ENCODE measurements around the gene KLK15. TPM values are rescaled to one million over a fixed set of nuclear protein-coding genes. Genes with fewer than 3 reads are reported as not detected.

The KLK15 gene
- not detected in 2 replicates for total RNA-seq (2021; fragmentation: NEBNext Ultra II Directional; extraction: Animal tissue kit (Norgen Biotek cat#: 25700))
- not detected in 2 replicates for polyA plus RNA-seq (2011; rRNA removed)
- 0.06 TPM for polyA plus RNA-seq (2011; cell fraction: cytosol; rRNA removed)
- 0.20 TPM for polyA plus RNA-seq (2011; cell fraction: nucleus; rRNA removed)
- not detected in 4 replicates for polyA plus RNA-seq (2012, experiment 1 of 2)
- not detected for polyA plus RNA-seq (2012, experiment 2 of 2)
- polyA plus RNA-seq (2013, experiment 1 of 2): 0.04 TPM
- not detected for polyA plus RNA-seq (2013, experiment 2 of 2)
- not detected in 2 replicates for polyA minus RNA-seq (2011; rRNA and poly(A)+ RNA removed)
- polyA minus RNA-seq (2011; cell fraction: cytosol; rRNA and poly(A)+ RNA removed): not detected
- polyA minus RNA-seq (2011; cell fraction: nucleus; rRNA and poly(A)+ RNA removed): not detected
- long read RNA-seq, experiment 1: 0 reads
- long read RNA-seq, experiment 2: 0 reads

GRCh38 chr19:50833117-50833801 is at the start of gene KLK15:
TSS of gene KLK15 (minus strand) at chr19:50833574. CDS start at chr19:50831492, 2,082 bp downstream.
- Histone ChIP-seq H3K27ac (ENCODE audit: low read depth, low read length) (no peak within 1 kb of the TSS), H3K27me3 (replicated peaks in 1 of 4; ENCODE audit: control insufficient read depth in 3 of 4, extremely low read depth in 1 of 4, insufficient read depth in 3 of 4, low read length in 3 of 4) (peaks cover 0 to 24% (median 8%) of the 10 kb centered on the region in 4 experiments; a peak in 6 of 7 replicates), H3K79me1 (ENCODE audit: low read depth, low read length) (no peaks in the 10 kb centered on the region), H3K4ac (replicated peaks; ENCODE audit: insufficient read length, low read depth, low read length) (no peak within 1 kb of the TSS), H2AK5ac (ENCODE audit: low read depth, low read length) (no peak within 1 kb of the TSS), H3K14ac (ENCODE audit: insufficient read length) (no peak within 1 kb of the TSS), H2BK20ac (ENCODE audit: low read length) (no peak within 1 kb of the TSS), H2BK15ac (ENCODE audit: low read length) (no peak within 1 kb of the TSS), H2BK5ac (ENCODE audit: low read depth, low read length) (no peak within 1 kb of the TSS), H3K23me2 (ENCODE audit: low read depth, low read length) (peaks cover 8% of the 10 kb centered on the region; the same call in 1 of the 2 replicates), H4K91ac (replicated peaks; ENCODE audit: insufficient read length, low read length) (no peak within 1 kb of the TSS), H3K18ac (ENCODE audit: extremely low read depth, low read length) (no peak within 1 kb of the TSS; the same call in 1 of the 2 replicates), H3K9me3 (ENCODE audit: insufficient read depth in 2 of 2, low read depth in 1 of 2, low read length in 1 of 2) (no peaks in the 10 kb centered on the region), H4K8ac (ENCODE audit: extremely low read depth, insufficient read depth, low read length) (no peak within 1 kb of the TSS), H2BK12ac (ENCODE audit: low read depth, low read length) (no peak within 1 kb of the TSS), H3K4me1 (replicated peaks in 1 of 4; ENCODE audit: control insufficient read depth in 3 of 4, insufficient read depth in 4 of 4, low read length in 3 of 4) (peaks cover 0 to 5% (median 2%) of the 10 kb centered on the region in 4 experiments; a peak in 3 of 7 replicates), H2AFZ (ENCODE audit: low read length) (no peak within 1 kb of the TSS), H3K4me2 (ENCODE audit: insufficient read depth in 1 of 2, low read depth in 2 of 2, low read length in 2 of 2) (no peak within 1 kb of the TSS), H3K9ac (replicated peaks in 1 of 4; ENCODE audit: extremely low read depth in 1 of 4, low read depth in 3 of 4, low read length in 3 of 4) (no peak within 1 kb of the TSS), H3K4me3 (ENCODE audit: extremely low read depth in 1 of 4, insufficient read depth in 2 of 4, low read depth in 3 of 4, low read length in 4 of 4) (no peak within 1 kb of the TSS), H3K23ac (ENCODE audit: insufficient read length) (no peak within 1 kb of the TSS), H3K79me2 (ENCODE audit: control insufficient read depth in 1 of 2, insufficient read depth in 2 of 2, low read length in 2 of 2) (no peaks in the 10 kb centered on the region), H2BK120ac (replicated peaks; ENCODE audit: low read depth, low read length) (no peak within 1 kb of the TSS), H4K20me1 (replicated peaks in 1 of 2; ENCODE audit: control insufficient read depth in 1 of 2, insufficient read depth in 2 of 2, low read length in 2 of 2) (no peaks in the 10 kb centered on the region), H4K5ac (ENCODE audit: insufficient read length, low read depth, low read length) (no peak within 1 kb of the TSS), H3K36me3 (ENCODE audit: control insufficient read depth in 2 of 4, insufficient read depth in 4 of 4, low read length in 3 of 4) (no peaks in the 10 kb centered on the region), H3K56ac (replicated peaks; ENCODE audit: insufficient read length, low read depth, low read length) (no peak within 1 kb of the TSS)
- ChIA-PET POLR2A (ENCODE audit: partially characterized antibody) (interaction anchor here (1.3 to 1.7 kb wide), 2 partner anchors 28 to 36 kb away, joined by 6 read pairs; no protein-coding TSS in a partner anchor), CTCF (ENCODE audit: partially characterized antibody) (interaction anchor here (0.6 to 1.7 kb wide), 3 partner anchors 11 to 89 kb away, joined by 4 to 7 read pairs (median 4); no protein-coding TSS in a partner anchor)
- 94% methylated on average over 7 of the region's 8 CpGs; no CpG with 5 or more reads in 1 of the 2 experiments for WGBS, 2 experiments (ENCODE audit: extremely low coverage in 1 of 2, insufficient coverage in 1 of 2, insufficient read length in 1 of 2, insufficient replicate concordance in 2 of 2, low coverage in 1 of 2, low lambda C conversion rate in 2 of 2, missing lambda C conversion rate in 1 of 2)
- DNase-seq (ENCODE audit: low read depth in 1 of 2, low spot score in 2 of 2) (no peak), FAIRE-seq (no peak)
- TF ChIP-seq BCL11A (IDR thresholded peaks at IDR 0.05; ENCODE audit: low read depth in 2 of 2, low read length in 2 of 2): no peak
- no peak for TF ChIP-seq HDAC6 (IDR thresholded peaks at IDR 0.05; ENCODE audit: low read depth, low read length)
- TF ChIP-seq KDM5A (IDR thresholded peaks at IDR 0.05; ENCODE audit: low read length): no peak
- TF ChIP-seq BACH1 (IDR thresholded peaks at IDR 0.05; ENCODE audit: low read length): no peak
- no peak for TF ChIP-seq CTBP2 (IDR thresholded peaks at IDR 0.05; ENCODE audit: borderline replicate concordance, insufficient read depth, insufficient read length, low read length)
- no peak for TF ChIP-seq RXRA (IDR thresholded peaks at IDR 0.05; ENCODE audit: insufficient read depth, low read depth, low read length)
- TF ChIP-seq CTCF (IDR thresholded peaks at IDR 0.05; ENCODE audit: control extremely low read depth in 1 of 3, insufficient read depth in 1 of 3, low read depth in 1 of 3, low read length in 3 of 3): no peak
- TF ChIP-seq SIRT6 (IDR thresholded peaks at IDR 0.05; ENCODE audit: low read length): no peak

Data from H1 (cell line).